ENCODE results near the gene TOR2A.

GRCh38 chr9:127734247-127734746, 797 bp downstream of the TOR2A start:
- TF ChIP-seq CTCF (IDR thresholded peaks at IDR 0.05; ENCODE audit: low read depth, low read length, missing input control): no peak
- TF ChIP-seq REST (IDR thresholded peaks at IDR 0.05): no peak
- TF ChIP-seq JUND (IDR thresholded peaks at IDR 0.05): no peak
- no peak for TF ChIP-seq EGR1 (IDR thresholded peaks at IDR 0.05; ENCODE audit: low read depth in 2 of 2)
- TF ChIP-seq SP1 (IDR thresholded peaks at IDR 0.05): no peak
- no peak for TF ChIP-seq NR2F2 (IDR thresholded peaks at IDR 0.05)
- TF ChIP-seq MAX (IDR thresholded peaks at IDR 0.05): no peak

Measured in liver (tissue), 3 donors.